ENCODE measurements around the gene ARHGAP26. TPM values are rescaled to one million over a fixed set of nuclear protein-coding genes. Genes with fewer than 3 reads are reported as not detected.
"Not testable (repeated sequence)": the region's sequence is repeated elsewhere in the genome, so short reads cannot be mapped to it uniquely, and the experiment has no call there.

ARHGAP26 gene
- total and polyA plus RNA-seq, 2 donors, result 15.1 to 16.2 TPM

- 100% methylated on average over 1 of the region's 1 CpG for WGBS
- no peak overlapping the region for H3K4me3 ChIP-seq (ENCODE audit: low read length in 2 of 2)
- no peaks in the 10 kb centered on the region for H3K4me1 ChIP-seq (ENCODE audit: control insufficient read depth in 2 of 2, insufficient read depth in 2 of 2, low read length in 2 of 2)
- DNase-seq (ENCODE audit: low read depth in 6 of 9, low spot score in 9 of 9), result no peak
- H3K27ac ChIP-seq (ENCODE audit: low read depth in 1 of 2, low read length in 1 of 2), result no peak overlapping the region
- peaks cover 0 to 3% of the 10 kb centered on the region in 2 donors for H3K36me3 ChIP-seq (ENCODE audit: control insufficient read depth in 2 of 2, insufficient read depth in 2 of 2, low read length in 1 of 2)
- no peaks in the 10 kb centered on the region for H3K27me3 ChIP-seq (ENCODE audit: control insufficient read depth in 2 of 2, insufficient read depth in 1 of 2, low read length in 1 of 2)
- no peaks in the 10 kb centered on the region for H3K9me3 ChIP-seq (ENCODE audit: control insufficient read depth in 2 of 2, insufficient read depth in 1 of 2, low read length in 1 of 2)
Observed at GRCh38 chr5:142962174-142962533, 192.0 kb downstream of the ARHGAP26 start.

- not testable (repeated sequence) for H3K9me3 ChIP-seq (ENCODE audit: control insufficient read depth in 2 of 2, insufficient read depth in 1 of 2, low read length in 1 of 2); H3K27me3 ChIP-seq (ENCODE audit: control insufficient read depth in 2 of 2, insufficient read depth in 1 of 2, low read length in 1 of 2); H3K27ac ChIP-seq (ENCODE audit: low read depth in 1 of 2, low read length in 1 of 2); DNase-seq (ENCODE audit: low read depth in 6 of 9, low spot score in 9 of 9); H3K4me1 ChIP-seq (ENCODE audit: control insufficient read depth in 2 of 2, insufficient read depth in 2 of 2, low read length in 2 of 2); H3K36me3 ChIP-seq (ENCODE audit: control insufficient read depth in 2 of 2, insufficient read depth in 2 of 2, low read length in 1 of 2); H3K4me3 ChIP-seq (ENCODE audit: low read length in 2 of 2)
- WGBS, result 79% methylated on average over 17 of the region's 17 CpGs
Observed at GRCh38 chr5:142965258-142966120, 195.3 kb downstream of the ARHGAP26 start.

GRCh38 chr5:142966121-142966420, 195.9 kb downstream of the ARHGAP26 start:
- WGBS, result 97% methylated on average over 3 of the region's 3 CpGs
- H3K4me3 ChIP-seq (ENCODE audit: low read length in 2 of 2), result no peak overlapping the region
- no peak overlapping the region for H3K27ac ChIP-seq (ENCODE audit: low read depth in 1 of 2, low read length in 1 of 2)

GRCh38 chr5:142969186-142969585, 199.0 kb downstream of the ARHGAP26 start:
- no peaks in the 10 kb centered on the region for H3K36me3 ChIP-seq (ENCODE audit: control insufficient read depth in 2 of 2, insufficient read depth in 2 of 2, low read length in 1 of 2)
- no peaks in the 10 kb centered on the region for H3K9me3 ChIP-seq (ENCODE audit: control insufficient read depth in 2 of 2, insufficient read depth in 1 of 2, low read length in 1 of 2)
- no peak overlapping the region for H3K27ac ChIP-seq (ENCODE audit: low read depth in 1 of 2, low read length in 1 of 2)
- no peak for DNase-seq (ENCODE audit: low read depth in 6 of 9, low spot score in 9 of 9)
- no peak overlapping the region for H3K4me3 ChIP-seq (ENCODE audit: low read length in 2 of 2)
- H3K27me3 ChIP-seq (ENCODE audit: control insufficient read depth in 2 of 2, insufficient read depth in 1 of 2, low read length in 1 of 2), result no peaks in the 10 kb centered on the region
- 95% methylated on average over 2 of the region's 2 CpGs for WGBS
- peaks cover 2% of the 10 kb centered on the region in 2 donors for H3K4me1 ChIP-seq (ENCODE audit: control insufficient read depth in 2 of 2, insufficient read depth in 2 of 2, low read length in 2 of 2)

More at GRCh38 chr5:142966121-142966420, 195.9 kb downstream of the ARHGAP26 start:
- H3K9me3 ChIP-seq (ENCODE audit: control insufficient read depth in 2 of 2, insufficient read depth in 1 of 2, low read length in 1 of 2), result no peaks in the 10 kb centered on the region
- DNase-seq (ENCODE audit: low read depth in 6 of 9, low spot score in 9 of 9), result no peak
- H3K36me3 ChIP-seq (ENCODE audit: control insufficient read depth in 2 of 2, insufficient read depth in 2 of 2, low read length in 1 of 2), result peaks cover 0 to 3% of the 10 kb centered on the region in 2 donors
- H3K27me3 ChIP-seq (ENCODE audit: control insufficient read depth in 2 of 2, insufficient read depth in 1 of 2, low read length in 1 of 2), result no peaks in the 10 kb centered on the region
- no peaks in the 10 kb centered on the region for H3K4me1 ChIP-seq (ENCODE audit: control insufficient read depth in 2 of 2, insufficient read depth in 2 of 2, low read length in 2 of 2)

- H3K9me3 ChIP-seq (ENCODE audit: control insufficient read depth in 2 of 2, insufficient read depth in 1 of 2, low read length in 1 of 2), result no peaks in the 10 kb centered on the region
- WGBS, result 96% methylated on average over 3 of the region's 3 CpGs
- DNase-seq (ENCODE audit: low read depth in 6 of 9, low spot score in 9 of 9), result no peak
- no peaks in the 10 kb centered on the region for H3K36me3 ChIP-seq (ENCODE audit: control insufficient read depth in 2 of 2, insufficient read depth in 2 of 2, low read length in 1 of 2)
- H3K4me3 ChIP-seq (ENCODE audit: low read length in 2 of 2), result no peak overlapping the region
- no peak overlapping the region for H3K27ac ChIP-seq (ENCODE audit: low read depth in 1 of 2, low read length in 1 of 2)
- H3K4me1 ChIP-seq (ENCODE audit: control insufficient read depth in 2 of 2, insufficient read depth in 2 of 2, low read length in 2 of 2), result peaks cover 2% of the 10 kb centered on the region in 2 donors
- H3K27me3 ChIP-seq (ENCODE audit: control insufficient read depth in 2 of 2, insufficient read depth in 1 of 2, low read length in 1 of 2), result no peaks in the 10 kb centered on the region
Observed at GRCh38 chr5:142969624-142970439, 199.7 kb downstream of the ARHGAP26 start.

- H3K9me3 ChIP-seq (ENCODE audit: control insufficient read depth in 2 of 2, insufficient read depth in 1 of 2, low read length in 1 of 2), result no peaks in the 10 kb centered on the region
- no peak for DNase-seq (ENCODE audit: low read depth in 6 of 9, low spot score in 9 of 9)
- H3K36me3 ChIP-seq (ENCODE audit: control insufficient read depth in 2 of 2, insufficient read depth in 2 of 2, low read length in 1 of 2), result no peaks in the 10 kb centered on the region
- no peak overlapping the region for H3K27ac ChIP-seq (ENCODE audit: low read depth in 1 of 2, low read length in 1 of 2)
- H3K4me1 ChIP-seq (ENCODE audit: control insufficient read depth in 2 of 2, insufficient read depth in 2 of 2, low read length in 2 of 2), result peaks cover 2% of the 10 kb centered on the region in 2 donors
- H3K27me3 ChIP-seq (ENCODE audit: control insufficient read depth in 2 of 2, insufficient read depth in 1 of 2, low read length in 1 of 2), result no peaks in the 10 kb centered on the region
- over 99% methylated on average over 4 of the region's 4 CpGs for WGBS
- no peak overlapping the region for H3K4me3 ChIP-seq (ENCODE audit: low read length in 2 of 2)
Observed at GRCh38 chr5:142970440-142971030, 200.4 kb downstream of the ARHGAP26 start.

- H3K4me3 ChIP-seq (ENCODE audit: low read length in 2 of 2), result no peak overlapping the region
- H3K9me3 ChIP-seq (ENCODE audit: control insufficient read depth in 2 of 2, insufficient read depth in 1 of 2, low read length in 1 of 2), result no peaks in the 10 kb centered on the region
- no peaks in the 10 kb centered on the region for H3K36me3 ChIP-seq (ENCODE audit: control insufficient read depth in 2 of 2, insufficient read depth in 2 of 2, low read length in 1 of 2)
- peaks cover 2% of the 10 kb centered on the region in 2 donors for H3K4me1 ChIP-seq (ENCODE audit: control insufficient read depth in 2 of 2, insufficient read depth in 2 of 2, low read length in 2 of 2)
- no peak for DNase-seq (ENCODE audit: low read depth in 6 of 9, low spot score in 9 of 9)
- 81% methylated on average over 11 of the region's 11 CpGs for WGBS
- no peaks in the 10 kb centered on the region for H3K27me3 ChIP-seq (ENCODE audit: control insufficient read depth in 2 of 2, insufficient read depth in 1 of 2, low read length in 1 of 2)
- no peak overlapping the region for H3K27ac ChIP-seq (ENCODE audit: low read depth in 1 of 2, low read length in 1 of 2)
Observed at GRCh38 chr5:142971303-142972013, 201.3 kb downstream of the ARHGAP26 start.

- Histone ChIP-seq H3K36me3 (ENCODE audit: control insufficient read depth in 2 of 2, insufficient read depth in 2 of 2, low read length in 1 of 2) (no peaks in the 10 kb centered on the region), H3K27me3 (ENCODE audit: control insufficient read depth in 2 of 2, insufficient read depth in 1 of 2, low read length in 1 of 2) (no peaks in the 10 kb centered on the region), H3K4me1 (ENCODE audit: control insufficient read depth in 2 of 2, insufficient read depth in 2 of 2, low read length in 2 of 2) (peaks cover 2% of the 10 kb centered on the region in 2 donors), H3K9me3 (ENCODE audit: control insufficient read depth in 2 of 2, insufficient read depth in 1 of 2, low read length in 1 of 2) (no peaks in the 10 kb centered on the region), H3K4me3 (ENCODE audit: low read length in 2 of 2) (no peak overlapping the region), H3K27ac (ENCODE audit: low read depth in 1 of 2, low read length in 1 of 2) (no peak overlapping the region)
- whole genome bisulfite sequencing, result 99% methylated on average over 5 of the region's 5 CpGs
- DNase-seq (ENCODE audit: low read depth in 6 of 9, low spot score in 9 of 9), result no peak
Observed at GRCh38 chr5:142972064-142972570, 201.9 kb downstream of the ARHGAP26 start.
